GM21717 (cell line): Measurements from ENCODE around the gene ALKBH5.
A peak's percentile ranks its signal among the peaks of the same experiment; 100 is the strongest.
"Not testable (repeated sequence)": the region's sequence is repeated elsewhere in the genome, so short reads cannot be mapped to it uniquely, and the experiment has no call there.

Experiments used
- ATAC-seq: cut with Tn5 transposase; IDR thresholded peaks from one replicate; pipeline ENCODE4 v1.9.1; 2021; ENCODE audit warnings: mild to moderate bottlenecking, moderate library complexity; ENCODE audit not compliant: unreplicated experiment

The ALKBH5 gene

GRCh38 chr17:18216906-18217305 is 33.3 kb downstream of the ALKBH5 start:
- not testable (repeated sequence) for ATAC-seq

DNA sequence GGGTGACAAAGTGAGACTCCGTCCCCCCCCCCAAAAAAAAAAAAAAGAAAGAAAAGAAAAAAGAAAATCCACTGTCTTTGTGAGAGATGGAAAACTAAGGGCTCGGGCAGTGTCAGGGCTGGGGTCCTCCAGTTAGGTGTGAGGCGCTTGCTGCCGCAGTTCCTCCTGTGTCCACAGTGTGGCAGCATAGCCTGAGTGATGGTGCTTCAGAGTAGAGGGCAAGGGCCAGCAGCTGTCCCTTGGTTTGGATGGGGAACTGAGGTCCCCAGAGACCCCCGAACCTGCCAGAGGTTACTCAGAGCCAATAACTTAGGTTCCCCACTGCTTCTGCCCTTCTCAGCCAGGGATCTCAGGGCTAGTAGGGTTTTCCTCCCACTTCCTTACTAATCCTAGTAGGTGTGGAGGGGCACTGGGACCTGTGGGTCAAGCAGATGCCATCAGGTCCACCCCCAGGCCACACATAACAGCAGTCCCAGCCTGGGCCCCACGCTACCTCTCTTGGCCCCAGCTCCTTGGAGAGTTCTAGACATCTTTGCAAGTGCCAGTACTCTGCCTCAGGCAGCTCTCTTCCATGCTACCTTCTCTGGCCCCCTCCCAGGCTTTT is 33.9 kb downstream of the ALKBH5 start:
- no peak for ATAC-seq

DNA sequence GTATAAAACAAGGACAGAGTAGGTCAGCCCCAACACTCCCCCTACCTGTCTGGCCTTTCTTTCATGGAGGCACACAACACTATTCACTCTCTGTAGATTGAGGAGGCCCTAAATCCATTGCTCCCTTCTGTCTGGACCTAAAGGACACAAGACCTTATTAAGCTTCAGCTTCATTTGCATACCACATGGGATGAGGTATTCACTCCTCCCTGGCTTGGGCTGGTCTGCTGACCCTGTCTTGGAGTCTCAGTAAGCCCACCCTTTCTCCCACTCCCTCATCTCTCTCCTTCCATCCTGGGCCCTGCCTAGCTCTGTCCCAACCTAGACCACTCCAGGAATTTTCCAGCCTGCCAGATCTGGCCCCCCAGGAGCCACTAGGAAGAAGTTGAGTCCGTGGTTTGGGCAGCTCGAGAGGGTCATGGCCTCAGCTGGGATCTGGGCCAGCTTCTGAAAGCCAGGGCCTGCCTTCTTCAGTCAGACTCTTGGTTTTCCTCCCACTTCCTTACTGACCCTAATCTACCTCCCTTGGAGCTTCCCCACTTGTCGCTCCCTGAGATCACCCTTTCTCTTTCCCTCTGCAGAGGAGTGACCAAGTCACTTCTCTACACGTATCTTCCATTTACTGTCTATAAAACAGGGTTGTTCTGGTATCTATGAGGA is 35.3 kb downstream of the ALKBH5 start:
- no peak for ATAC-seq

DNA sequence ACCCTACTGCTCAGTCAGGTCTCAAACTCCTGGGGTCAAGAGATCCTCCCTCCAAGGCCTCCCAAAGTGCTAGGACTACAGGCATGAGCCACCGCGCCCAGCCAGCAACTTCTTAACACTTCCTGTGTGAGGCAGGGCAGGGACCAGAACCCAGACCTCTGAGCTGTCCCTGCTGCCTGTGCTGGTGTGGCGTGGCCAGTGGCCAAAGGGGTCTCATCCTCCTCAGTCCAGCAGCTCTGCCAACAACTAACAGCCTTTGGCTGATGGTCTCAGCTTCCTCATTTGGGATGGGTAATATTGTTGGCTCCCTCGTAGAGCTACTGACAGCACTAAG is 40.4 kb downstream of the ALKBH5 start:
- ATAC-seq, result no peak

DNA sequence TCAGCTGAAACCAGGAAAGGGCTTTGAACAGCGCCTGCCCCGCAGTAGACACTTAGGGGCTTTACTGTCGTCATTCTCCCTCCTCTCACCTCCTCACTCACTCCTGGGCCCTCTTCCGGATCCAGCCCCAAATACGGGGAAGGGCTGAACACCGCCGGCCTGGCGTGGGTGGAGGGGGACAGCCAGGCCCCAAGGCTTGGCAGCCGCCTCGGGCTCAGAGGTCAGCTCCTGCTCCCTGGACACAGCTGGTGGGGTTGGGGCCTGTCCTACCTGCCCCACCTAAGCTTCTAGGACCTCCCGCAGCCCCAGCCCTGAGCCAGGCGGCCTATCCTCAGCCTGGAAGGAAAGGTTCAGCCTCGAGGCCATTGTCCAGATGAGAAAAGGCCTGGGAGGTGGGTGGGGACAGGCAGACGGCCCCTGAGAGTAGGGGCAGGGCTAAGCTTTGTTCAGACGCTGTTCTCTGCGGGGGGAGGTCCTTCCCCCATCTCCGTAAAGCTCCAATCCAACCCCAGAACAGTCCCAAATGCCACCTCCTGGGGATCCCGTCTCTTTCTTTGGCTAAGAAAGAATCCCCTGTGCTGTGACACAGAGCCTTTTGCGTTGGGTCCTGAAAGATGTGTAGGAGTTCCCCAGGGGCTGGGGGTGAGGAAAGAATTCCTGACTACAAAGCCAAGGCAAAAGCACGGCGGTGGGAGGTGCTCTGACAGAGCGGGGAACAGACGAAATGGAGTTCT is 40.9 kb downstream of the ALKBH5 start:
- no peak for ATAC-seq

DNA sequence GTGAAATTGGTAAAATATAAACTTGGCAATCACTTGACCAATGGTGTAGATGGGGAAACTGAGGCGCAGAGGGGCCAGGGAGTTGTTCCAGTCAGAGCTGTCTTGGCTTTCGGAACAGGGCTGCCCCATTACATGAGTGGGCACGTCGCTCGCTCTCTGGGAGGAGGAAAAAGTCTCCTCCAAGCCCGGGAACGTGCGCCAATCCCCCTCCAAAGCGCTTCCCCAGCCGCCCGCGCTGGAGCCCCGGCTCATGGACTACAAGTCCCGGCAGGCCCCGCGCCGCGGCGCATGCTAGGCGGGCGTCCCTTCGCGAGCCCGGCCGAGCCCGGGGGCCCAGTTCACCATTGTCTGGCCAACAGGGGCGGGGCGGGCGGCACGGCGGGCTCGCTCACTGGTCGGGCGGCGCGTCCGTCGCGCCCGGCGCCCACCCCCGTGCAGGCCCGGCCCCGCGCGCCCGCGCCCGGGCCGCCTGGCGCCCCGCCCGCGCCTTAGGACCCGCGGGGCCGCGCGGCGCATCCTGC is 41.6 kb downstream of the ALKBH5 start, which contains the start of gene LLGL1:
Gene LLGL1, plus strand, starts transcription at position 515 of the 521 bp plus-strand sequence. CDS start 48 bp downstream, outside the sequence.
- ATAC-seq, result peak; percentile 80

DNA sequence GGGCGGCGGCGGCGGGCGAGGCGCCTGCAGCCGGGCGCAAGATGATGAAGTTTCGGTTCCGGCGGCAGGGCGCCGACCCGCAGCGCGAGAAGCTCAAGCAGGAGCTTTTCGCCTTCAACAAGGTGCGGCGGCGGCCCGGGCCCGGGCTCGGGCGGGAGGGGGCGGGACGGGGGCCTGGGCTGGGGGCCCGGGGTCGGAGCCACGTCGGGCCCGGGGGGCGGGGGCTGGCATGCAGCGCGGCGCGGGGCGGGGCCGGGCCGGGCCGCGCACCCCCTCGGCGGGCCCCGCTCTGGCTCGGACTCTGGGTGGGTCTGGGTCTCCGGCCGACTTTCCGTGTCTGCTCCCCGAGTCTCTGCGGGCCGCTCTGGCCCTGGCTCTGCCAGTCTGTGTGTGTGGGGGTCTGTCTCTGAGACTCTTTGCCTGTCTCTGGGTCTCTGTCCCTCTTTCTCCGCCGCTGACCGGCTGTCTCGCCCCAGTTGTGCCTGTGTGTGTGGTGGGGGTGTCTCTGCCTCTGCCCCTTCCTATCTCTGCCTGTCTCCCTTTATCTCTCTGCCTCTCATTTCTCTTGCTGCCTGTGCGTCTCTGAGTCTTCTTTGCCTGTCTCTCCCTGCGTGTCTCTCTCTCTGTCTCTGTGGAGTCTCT is 42.1 kb downstream of the ALKBH5 start:
- ATAC-seq, result peak; percentile 13

- ATAC-seq, result no peak
Observed at GRCh38 chr17:18226284-18226945, 42.8 kb downstream of the ALKBH5 start.

- no peak for ATAC-seq
Observed at GRCh38 chr17:18227635-18228034, 44.0 kb downstream of the ALKBH5 start.

DNA sequence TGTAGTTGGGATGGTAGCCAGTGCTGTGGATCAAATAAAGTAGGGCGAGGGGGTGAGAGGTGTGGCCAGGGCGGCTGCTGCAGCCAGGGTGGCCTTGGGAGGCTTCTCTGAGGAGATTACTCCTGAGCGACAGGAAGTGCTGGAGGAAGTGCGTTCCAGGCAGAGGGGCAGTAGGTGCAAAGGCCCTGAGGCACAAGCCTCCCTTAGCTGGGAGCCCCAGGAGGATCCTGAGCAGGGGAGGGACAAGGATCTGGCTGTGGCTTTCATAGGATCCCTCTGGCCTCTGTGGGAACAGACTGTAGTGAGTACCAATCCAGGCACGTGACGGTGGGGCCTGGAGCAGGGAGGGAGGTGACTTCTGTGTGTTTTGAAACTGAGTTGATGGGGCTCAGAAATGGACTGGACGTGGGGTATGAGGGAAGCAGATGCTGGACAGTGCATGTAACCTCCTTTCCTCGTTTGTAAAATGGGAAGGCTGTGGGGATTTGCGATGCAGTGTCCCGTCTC is 44.6 kb downstream of the ALKBH5 start:
- no peak for ATAC-seq

GRCh38 chr17:18229254-18229653 is 45.6 kb downstream of the ALKBH5 start:
- ATAC-seq, result no peak

GRCh38 chr17:18229771-18230170 is 46.1 kb downstream of the ALKBH5 start:
- ATAC-seq, result no peak

DNA sequence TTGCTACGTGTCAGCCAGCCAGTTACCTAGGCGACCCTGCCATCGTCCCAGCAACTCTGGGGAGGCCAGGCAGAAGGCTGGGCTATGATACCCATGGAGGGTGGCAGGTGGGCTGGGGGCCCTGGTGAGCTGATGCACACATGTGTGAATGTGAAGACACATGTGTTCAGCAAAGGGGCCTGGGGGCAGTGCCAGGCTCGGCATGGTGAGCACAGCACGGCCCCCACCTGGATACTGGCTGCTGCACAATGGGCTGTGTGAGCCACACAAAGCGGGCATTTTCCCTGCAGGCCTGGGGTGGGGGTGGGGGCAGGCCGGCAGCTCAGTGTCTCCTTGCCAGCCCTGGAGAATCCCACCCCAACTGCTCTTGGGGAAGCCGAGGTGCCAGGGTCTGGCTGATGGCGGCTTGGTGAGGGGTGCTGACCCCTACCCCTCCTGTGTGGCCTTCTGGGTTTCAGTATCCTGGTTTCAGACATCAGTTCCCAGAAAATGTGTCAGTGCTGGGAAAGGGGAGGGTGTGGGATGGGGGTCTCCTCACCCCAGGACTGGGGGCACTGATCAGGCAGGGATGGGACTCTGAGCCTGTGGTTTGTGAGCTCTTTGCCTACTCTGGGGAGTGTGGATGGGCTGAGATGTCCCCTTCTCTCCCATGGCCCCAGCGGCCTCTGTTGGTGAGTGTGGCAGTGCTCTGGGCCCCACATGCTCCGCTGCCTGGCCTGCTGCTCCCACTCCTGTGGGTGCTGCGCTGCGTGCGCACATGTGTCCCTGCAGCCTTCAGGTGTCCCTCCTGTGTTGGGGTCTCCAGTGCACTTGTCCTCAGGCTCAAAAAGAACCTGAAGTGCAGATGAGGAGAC is 46.9 kb downstream of the ALKBH5 start:
- no peak for ATAC-seq

GRCh38 chr17:18231164-18231563 is 47.5 kb downstream of the ALKBH5 start:
- ATAC-seq, result no peak

DNA sequence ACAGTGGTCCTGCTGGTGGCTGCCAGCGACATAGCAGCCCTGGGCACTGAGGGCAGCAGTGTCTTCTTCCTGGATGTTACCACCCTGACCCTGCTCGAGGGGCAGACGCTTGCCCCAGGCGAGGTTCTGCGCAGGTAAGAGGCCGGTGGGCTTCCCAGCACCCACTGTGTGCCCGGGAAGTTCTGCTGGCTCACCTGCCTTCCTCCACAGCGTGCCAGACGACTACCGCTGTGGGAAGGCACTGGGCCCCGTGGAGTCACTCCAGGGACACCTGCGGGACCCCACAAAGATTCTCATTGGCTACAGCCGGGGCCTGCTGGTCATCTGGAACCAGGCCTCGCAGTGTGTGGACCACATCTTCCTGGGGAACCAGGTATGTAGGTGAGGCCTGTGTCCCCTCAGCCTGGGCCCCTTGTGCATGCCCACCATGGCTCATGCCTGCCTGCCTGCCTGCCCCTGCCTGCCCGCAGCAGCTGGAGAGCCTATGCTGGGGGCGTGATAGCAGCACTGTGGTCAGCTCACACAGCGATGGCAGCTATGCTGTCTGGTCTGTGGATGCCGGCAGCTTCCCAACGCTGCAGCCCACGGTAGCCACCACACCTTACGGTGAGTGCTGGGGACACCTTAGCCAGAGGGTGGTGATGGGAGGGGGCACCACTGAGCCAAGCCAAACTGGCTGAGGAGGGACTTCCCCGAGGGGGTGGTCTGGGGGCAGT is 50.3 kb downstream of the ALKBH5 start:
- ATAC-seq, result no peak

- no peak for ATAC-seq
Observed at GRCh38 chr17:18234853-18235380, 51.3 kb downstream of the ALKBH5 start.

- no peak for ATAC-seq
Observed at GRCh38 chr17:18235743-18236256, 52.2 kb downstream of the ALKBH5 start.

- no peak for ATAC-seq
Observed at GRCh38 chr17:18236494-18236893, 52.9 kb downstream of the ALKBH5 start.

- no peak for ATAC-seq
Observed at GRCh38 chr17:18237461-18237860, 53.8 kb downstream of the ALKBH5 start.
